WTC11 (cell line): ENCODE measurements around the gene DCST2.

Experiments
- CBFB ChIP-seq: sonication (generic); formaldehyde crosslinking; IDR thresholded peaks from 2 replicates; pipeline ENCODE4 v1.8.1; 2022; ENCODE audit warnings: mild to moderate bottlenecking, low read depth, missing genetic modification reagents
- SP1 ChIP-seq: sonication (generic); formaldehyde crosslinking; conservative IDR thresholded peaks from 2 replicates; pipeline ENCODE4 v1.8.1; 2022; ENCODE audit warnings: missing genetic modification reagents
- ZNF138 ChIP-seq: sonication (generic); formaldehyde crosslinking; conservative IDR thresholded peaks from 2 replicates; pipeline ENCODE4 v1.8.1; 2022; ENCODE audit warnings: mild to moderate bottlenecking, moderate library complexity, missing genetic modification reagents
- TF ChIP-seq, protein P1 (sequence below): fragments of 200-600 bp; IDR thresholded peaks from 2 replicates; pipeline ENCODE4 v1.8.0; 2022; ENCODE audit warnings: antibody characterized with exemption
- TF ChIP-seq, protein P2 (sequence below): sonication (generic); formaldehyde crosslinking; IDR thresholded peaks from 2 replicates; pipeline ENCODE4 v1.8.0; 2023; ENCODE audit warnings: missing genetic modification reagents

DNA sequence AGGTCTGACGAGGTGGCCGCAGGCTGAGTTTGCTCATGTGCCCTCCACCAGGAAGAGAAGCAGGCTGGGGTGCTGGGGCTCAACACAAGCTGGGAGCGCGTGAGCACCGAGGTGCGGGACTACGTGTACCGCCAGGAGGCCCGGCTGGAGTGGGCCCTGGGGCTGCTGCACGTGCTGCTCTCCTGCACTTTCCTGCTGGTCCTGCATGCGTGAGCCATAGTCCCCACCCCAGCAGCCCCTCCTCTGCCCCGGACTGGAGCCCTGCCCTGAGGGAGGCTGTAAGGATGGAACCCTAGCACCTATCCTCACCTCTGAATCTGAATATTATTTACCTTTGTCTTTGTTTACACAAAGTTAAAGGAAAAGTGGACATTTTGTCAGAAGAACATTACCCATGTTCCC is 9.7 kb upstream of the DCST2 start:
- TF ChIP-seq, protein P1, sequence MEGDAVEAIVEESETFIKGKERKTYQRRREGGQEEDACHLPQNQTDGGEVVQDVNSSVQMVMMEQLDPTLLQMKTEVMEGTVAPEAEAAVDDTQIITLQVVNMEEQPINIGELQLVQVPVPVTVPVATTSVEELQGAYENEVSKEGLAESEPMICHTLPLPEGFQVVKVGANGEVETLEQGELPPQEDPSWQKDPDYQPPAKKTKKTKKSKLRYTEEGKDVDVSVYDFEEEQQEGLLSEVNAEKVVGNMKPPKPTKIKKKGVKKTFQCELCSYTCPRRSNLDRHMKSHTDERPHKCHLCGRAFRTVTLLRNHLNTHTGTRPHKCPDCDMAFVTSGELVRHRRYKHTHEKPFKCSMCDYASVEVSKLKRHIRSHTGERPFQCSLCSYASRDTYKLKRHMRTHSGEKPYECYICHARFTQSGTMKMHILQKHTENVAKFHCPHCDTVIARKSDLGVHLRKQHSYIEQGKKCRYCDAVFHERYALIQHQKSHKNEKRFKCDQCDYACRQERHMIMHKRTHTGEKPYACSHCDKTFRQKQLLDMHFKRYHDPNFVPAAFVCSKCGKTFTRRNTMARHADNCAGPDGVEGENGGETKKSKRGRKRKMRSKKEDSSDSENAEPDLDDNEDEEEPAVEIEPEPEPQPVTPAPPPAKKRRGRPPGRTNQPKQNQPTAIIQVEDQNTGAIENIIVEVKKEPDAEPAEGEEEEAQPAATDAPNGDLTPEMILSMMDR = no peak
- TF ChIP-seq SP1 (CRISPR knock-in tag) (no peak), CBFB (CRISPR knock-in tag) (no peak), ZNF138 (no peak)
- TF ChIP-seq, protein P2, sequence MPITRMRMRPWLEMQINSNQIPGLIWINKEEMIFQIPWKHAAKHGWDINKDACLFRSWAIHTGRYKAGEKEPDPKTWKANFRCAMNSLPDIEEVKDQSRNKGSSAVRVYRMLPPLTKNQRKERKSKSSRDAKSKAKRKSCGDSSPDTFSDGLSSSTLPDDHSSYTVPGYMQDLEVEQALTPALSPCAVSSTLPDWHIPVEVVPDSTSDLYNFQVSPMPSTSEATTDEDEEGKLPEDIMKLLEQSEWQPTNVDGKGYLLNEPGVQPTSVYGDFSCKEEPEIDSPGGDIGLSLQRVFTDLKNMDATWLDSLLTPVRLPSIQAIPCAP (CRISPR knock-in tag) = no peak
